Chondrocyte (in vitro differentiated cells): ENCODE measurements around the gene P2RY12. TPM values are rescaled to one million over a fixed set of nuclear protein-coding genes. Genes with fewer than 3 reads are reported as not detected.

Source experiments
- DNase-seq: peaks from one replicate; pipeline ENCODE4 v3.0.0; 2021; ENCODE audit warnings: mixed read lengths, low spot score
- H3K27ac Mint-ChIP-seq: one replicate; pipeline ENCODE4 v1.8.0; 2021; ENCODE audit warnings: mild to moderate bottlenecking, moderate library complexity, mixed read lengths; ENCODE audit not compliant: unreplicated experiment
- H3K27me3 Mint-ChIP-seq: 2 replicates; pipeline ENCODE4 v1.8.0; 2021; ENCODE audit warnings: low read depth, mixed read lengths
- H3K36me3 Mint-ChIP-seq: 2 replicates; pipeline ENCODE4 v1.8.0; 2021; ENCODE audit warnings: low read depth, mixed read lengths
- H3K4me1 Mint-ChIP-seq: 2 replicates; pipeline ENCODE4 v1.8.0; 2021; ENCODE audit warnings: low read depth, mild to moderate bottlenecking, mixed read lengths
- H3K4me3 Mint-ChIP-seq: one replicate; pipeline ENCODE4 v1.8.0; 2021; ENCODE audit warnings: mild to moderate bottlenecking, moderate library complexity, mixed read lengths; ENCODE audit not compliant: unreplicated experiment
- H3K9me3 Mint-ChIP-seq: 2 replicates; pipeline ENCODE4 v1.8.0; 2021; ENCODE audit warnings: low read depth, mixed read lengths
- total RNA-seq: library from RNA; stranded (reverse); gene quantifications from 3 replicates; pipeline ENCODE4 v1.2.1, GENCODE V29; 2021
- TF ChIP-seq, protein P1 (sequence below): fragments of 200-600 bp; sonication (generic); IDR thresholded peaks from 2 replicates; pipeline ENCODE4 v1.5.0; 2021; ENCODE audit warnings: antibody characterized with exemption, mild to moderate bottlenecking, moderate library complexity

Gene P2RY12
- total RNA-seq, 1 donor from 2014 or later = not detected

DNA sequence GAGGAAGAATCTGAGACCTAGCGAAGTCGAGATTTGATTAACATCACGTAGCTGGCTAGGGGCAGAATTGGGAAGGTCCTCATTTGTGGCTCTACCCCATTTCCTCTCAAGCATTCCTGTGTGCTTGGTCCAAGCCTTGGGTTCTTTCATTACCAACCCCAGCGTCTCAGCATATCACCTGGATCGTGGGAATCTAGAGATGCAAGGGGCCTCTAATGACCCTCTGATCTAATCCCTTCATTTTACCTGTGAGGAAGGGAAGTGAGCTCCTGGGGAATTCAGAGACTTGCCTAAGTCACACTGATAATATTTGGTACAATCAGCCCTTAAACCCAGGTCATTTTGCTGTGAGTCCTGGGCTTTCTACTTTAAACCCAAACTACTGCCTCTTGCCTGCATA is 70.0 kb downstream of the P2RY12 start:
- peaks cover 9% of the 10 kb centered on the region for H3K9me3 Mint-ChIP-seq
- H3K27me3 Mint-ChIP-seq = no peaks in the 10 kb centered on the region
- no peak for DNase-seq
- peaks cover 22% of the 10 kb centered on the region for H3K4me1 Mint-ChIP-seq
- TF ChIP-seq, protein P1, sequence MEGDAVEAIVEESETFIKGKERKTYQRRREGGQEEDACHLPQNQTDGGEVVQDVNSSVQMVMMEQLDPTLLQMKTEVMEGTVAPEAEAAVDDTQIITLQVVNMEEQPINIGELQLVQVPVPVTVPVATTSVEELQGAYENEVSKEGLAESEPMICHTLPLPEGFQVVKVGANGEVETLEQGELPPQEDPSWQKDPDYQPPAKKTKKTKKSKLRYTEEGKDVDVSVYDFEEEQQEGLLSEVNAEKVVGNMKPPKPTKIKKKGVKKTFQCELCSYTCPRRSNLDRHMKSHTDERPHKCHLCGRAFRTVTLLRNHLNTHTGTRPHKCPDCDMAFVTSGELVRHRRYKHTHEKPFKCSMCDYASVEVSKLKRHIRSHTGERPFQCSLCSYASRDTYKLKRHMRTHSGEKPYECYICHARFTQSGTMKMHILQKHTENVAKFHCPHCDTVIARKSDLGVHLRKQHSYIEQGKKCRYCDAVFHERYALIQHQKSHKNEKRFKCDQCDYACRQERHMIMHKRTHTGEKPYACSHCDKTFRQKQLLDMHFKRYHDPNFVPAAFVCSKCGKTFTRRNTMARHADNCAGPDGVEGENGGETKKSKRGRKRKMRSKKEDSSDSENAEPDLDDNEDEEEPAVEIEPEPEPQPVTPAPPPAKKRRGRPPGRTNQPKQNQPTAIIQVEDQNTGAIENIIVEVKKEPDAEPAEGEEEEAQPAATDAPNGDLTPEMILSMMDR = no peak
- H3K4me3 Mint-ChIP-seq = no peak overlapping the region
- H3K36me3 Mint-ChIP-seq = no peaks in the 10 kb centered on the region
- no peak overlapping the region for H3K27ac Mint-ChIP-seq

DNA sequence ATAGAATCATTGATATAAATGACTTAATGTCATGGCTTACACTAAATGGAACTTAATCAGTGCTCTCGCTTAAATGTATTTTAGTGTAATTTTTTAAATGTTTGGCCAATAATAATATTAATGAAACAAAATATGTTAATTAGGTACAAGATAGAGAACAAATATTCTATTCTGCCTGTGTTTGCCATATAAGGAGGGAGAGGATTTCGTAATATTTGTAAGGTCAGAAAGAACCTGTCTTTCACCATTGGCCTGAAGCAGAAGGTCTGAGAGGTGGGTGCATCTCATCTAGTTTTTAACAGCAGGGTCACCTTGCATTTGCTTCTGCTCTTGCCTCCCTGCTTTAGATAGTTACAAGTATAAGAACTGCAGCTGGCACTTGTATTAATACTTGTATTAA is 70.4 kb downstream of the P2RY12 start:
- no peaks in the 10 kb centered on the region for H3K27me3 Mint-ChIP-seq

DNA sequence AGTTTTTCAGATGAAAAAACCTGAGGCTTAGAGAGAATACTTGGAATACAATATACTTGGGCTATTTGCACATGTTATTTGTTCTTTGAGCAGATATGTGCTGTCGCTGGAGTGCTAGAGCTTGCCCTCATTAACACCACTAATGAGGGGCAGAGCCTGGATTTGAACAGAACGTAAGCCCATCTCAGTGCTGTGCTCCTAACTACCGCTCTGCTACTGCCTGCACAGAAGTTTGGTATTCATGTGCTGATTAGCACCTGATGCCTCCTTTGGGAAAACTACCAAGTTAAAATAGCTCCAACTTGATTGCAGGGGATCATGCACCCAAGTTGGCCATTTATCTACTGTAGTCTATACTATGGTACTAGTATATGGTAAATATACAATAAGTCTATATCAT is 71.6 kb downstream of the P2RY12 start:
- Mint-ChIP-seq H3K9me3 (peaks cover 9% of the 10 kb centered on the region), H3K27me3 (no peaks in the 10 kb centered on the region), H3K4me3 (no peak overlapping the region), H3K27ac (no peak overlapping the region), H3K36me3 (no peaks in the 10 kb centered on the region), H3K4me1 (peaks cover 17% of the 10 kb centered on the region)
- TF ChIP-seq, protein P1 = no peak
- no peak for DNase-seq

More for the DNA sequence above, 70.4 kb downstream of the P2RY12 start:
- Mint-ChIP-seq H3K36me3 (no peaks in the 10 kb centered on the region), H3K27ac (no peak overlapping the region), H3K4me1 (peaks cover 22% of the 10 kb centered on the region), H3K4me3 (no peak overlapping the region), H3K9me3 (peaks cover 9% of the 10 kb centered on the region)
- TF ChIP-seq, protein P1 = no peak
- DNase-seq = no peak

DNA sequence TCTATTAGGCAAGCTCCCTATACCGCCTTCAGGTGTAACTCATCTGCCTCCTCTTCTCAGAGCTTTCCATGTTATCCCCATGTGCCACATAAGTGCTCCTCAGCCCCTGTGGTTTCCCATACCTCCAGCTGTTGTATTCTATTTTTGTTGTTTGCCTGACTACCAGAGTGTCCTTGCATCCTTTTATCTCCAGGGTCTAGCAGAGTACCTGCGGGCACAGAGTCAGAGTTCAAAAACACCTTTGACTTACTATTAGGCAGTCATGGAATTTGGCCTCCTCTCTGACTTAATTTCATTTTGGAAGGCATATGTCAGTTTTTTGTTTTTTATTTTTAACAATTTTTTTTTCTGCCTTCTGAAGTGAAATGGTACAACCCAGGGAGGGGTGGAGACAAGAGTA is 75.0 kb downstream of the P2RY12 start:
- TF ChIP-seq, protein P1 = no peak
- DNase-seq = no peak
- H3K4me3 Mint-ChIP-seq = no peak overlapping the region
- no peaks in the 10 kb centered on the region for H3K36me3 Mint-ChIP-seq
- H3K9me3 Mint-ChIP-seq = no peaks in the 10 kb centered on the region
- no peak overlapping the region for H3K27ac Mint-ChIP-seq
- H3K27me3 Mint-ChIP-seq = no peaks in the 10 kb centered on the region
- peaks cover 19% of the 10 kb centered on the region for H3K4me1 Mint-ChIP-seq

DNA sequence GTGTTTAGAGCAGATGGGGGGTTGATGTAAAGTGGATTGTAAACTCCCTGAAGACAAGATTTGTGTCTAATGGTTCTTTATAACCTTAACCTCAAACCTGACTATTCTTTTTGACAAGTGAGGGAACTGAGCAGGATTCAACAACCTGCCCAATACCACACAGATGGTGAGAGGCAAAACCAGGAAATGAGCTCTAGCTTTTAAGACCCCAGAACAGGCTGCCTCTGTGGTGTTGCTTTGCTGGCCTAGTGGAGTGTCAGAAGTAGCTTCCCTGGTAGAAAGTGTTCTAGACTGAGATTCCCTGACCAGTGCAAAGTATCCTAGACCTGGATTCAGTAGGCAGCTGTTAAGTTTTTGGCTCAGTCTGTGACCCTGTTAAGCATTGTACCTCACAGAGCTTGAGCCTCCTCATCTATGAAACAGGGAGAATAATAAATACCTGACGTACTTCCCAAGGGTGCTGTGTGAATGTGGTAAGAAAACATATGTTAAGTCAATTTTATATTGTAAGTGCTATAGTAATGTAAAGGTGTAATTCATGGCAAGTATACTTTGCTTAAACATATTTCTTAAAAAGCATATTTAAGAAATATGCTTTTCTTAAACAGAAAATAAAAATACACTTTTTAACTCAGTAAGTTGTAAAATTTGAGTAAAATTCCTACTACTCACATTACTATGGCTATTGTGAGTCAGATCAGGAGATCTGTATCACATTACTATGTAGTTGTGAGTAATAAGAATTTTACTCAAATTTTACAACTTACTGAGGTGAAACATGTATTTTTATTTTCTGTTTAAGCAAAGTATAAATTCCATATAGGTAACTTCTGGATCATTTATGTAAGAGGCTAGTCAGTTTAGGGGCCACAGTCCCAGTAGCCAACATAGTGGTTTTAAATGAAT is 76.7 kb downstream of the P2RY12 start:
- Mint-ChIP-seq H3K27me3 (no peaks in the 10 kb centered on the region), H3K27ac (no peak overlapping the region), H3K36me3 (no peaks in the 10 kb centered on the region), H3K9me3 (no peaks in the 10 kb centered on the region), H3K4me1 (peaks cover 24% of the 10 kb centered on the region), H3K4me3 (no peak overlapping the region)
- TF ChIP-seq, protein P1 = no peak
- DNase-seq = no peak
